ENCODE data around the gene COQ10A. TPM values are rescaled to one million over a fixed set of nuclear protein-coding genes. Genes with fewer than 3 reads are reported as not detected.

The COQ10A gene
- polyA plus RNA-seq, 1 experiment, result 15.6 TPM

DNA sequence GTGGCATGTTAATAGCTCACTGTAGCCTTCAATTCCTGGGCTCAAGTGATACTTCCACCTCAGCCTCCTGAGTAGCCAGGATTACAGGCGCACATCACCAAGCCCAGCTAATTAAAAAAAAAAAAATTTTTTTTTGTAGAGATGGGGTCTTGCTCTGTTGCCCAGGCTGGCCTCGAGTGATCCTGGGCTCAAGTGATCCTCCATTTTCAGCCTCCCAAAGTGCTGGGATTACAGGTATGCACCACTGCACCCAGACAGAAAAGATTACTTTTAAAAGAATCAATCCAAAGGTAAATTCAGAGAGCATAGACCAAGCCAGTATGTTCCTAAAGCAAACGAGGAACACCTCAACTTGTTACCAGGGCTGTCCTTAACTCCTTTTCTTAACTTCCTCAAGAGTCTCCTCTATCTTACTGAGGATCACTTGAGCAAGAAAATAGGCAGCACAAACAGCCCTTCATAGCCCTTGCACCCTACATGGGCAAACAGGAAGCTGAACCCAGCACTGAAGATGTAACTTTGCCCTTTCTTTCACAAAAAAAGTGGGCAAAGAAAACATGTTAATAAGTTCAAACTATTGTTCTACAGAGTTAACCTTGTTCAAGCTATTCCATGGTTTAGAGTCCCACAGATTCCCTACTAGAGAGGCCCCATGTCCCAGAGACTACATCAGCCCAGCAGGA lies 22.1 kb downstream of the COQ10A start:
- ChIA-PET POLR2A (interaction anchor here (0.7 to 1.2 kb wide), 2 partner anchors 10 to 22 kb away, joined by 3 to 6 read pairs; partner anchors contain the start of gene COQ10A), CTCF (interaction anchor here (0.7 to 1.4 kb wide), 3 partner anchors 23 to 96 kb away, joined by 3 read pairs; partner anchors contain the start of gene ANKRD52)
- H3K9me3 ChIP-seq (ENCODE audit: control insufficient read depth, insufficient read depth, low read length), result no peaks in the 10 kb centered on the region

DNA sequence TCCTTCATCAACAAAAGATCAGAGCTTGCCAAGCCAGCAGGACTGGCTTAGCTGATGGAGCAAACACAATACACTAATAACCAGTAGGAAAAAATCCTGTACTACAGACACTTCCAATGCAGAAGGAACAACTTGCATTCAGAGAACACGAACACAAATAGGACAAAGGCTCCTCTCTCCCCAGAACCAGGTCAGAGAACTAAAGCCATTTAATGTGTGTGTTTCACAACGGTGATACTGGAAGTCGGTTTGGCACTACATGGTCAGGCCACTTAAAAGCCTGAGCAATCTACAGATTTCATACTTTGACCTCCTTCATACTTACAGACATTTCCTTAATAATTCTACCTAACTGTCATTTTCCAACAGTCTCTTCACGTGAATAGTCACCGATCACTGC lies 27.1 kb downstream of the COQ10A start:
- Histone ChIP-seq H3K27me3 (ENCODE audit: control insufficient read depth, insufficient read depth, low read length) (no peaks in the 10 kb centered on the region), H3K4me3 (ENCODE audit: low read depth, low read length) (no peak overlapping the region), H3K9me3 (ENCODE audit: control insufficient read depth, insufficient read depth, low read length) (no peaks in the 10 kb centered on the region), H3K27ac (ENCODE audit: low read depth, low read length) (no peak overlapping the region)
- TF ChIP-seq, protein P1, sequence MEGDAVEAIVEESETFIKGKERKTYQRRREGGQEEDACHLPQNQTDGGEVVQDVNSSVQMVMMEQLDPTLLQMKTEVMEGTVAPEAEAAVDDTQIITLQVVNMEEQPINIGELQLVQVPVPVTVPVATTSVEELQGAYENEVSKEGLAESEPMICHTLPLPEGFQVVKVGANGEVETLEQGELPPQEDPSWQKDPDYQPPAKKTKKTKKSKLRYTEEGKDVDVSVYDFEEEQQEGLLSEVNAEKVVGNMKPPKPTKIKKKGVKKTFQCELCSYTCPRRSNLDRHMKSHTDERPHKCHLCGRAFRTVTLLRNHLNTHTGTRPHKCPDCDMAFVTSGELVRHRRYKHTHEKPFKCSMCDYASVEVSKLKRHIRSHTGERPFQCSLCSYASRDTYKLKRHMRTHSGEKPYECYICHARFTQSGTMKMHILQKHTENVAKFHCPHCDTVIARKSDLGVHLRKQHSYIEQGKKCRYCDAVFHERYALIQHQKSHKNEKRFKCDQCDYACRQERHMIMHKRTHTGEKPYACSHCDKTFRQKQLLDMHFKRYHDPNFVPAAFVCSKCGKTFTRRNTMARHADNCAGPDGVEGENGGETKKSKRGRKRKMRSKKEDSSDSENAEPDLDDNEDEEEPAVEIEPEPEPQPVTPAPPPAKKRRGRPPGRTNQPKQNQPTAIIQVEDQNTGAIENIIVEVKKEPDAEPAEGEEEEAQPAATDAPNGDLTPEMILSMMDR (IDR thresholded peaks at IDR 0.05; ENCODE audit: low read depth, low read length), result no peak
- CTCF ChIA-PET, result interaction anchor here (1.2 kb wide), 1 partner anchor 170 kb away, joined by 3 read pairs; no protein-coding TSS in a partner anchor
- POLR2A ChIA-PET, result interaction anchor here (0.7 kb wide), 1 partner anchor 319 kb away, joined by 14 read pairs; no protein-coding TSS in a partner anchor
- no peak for DNase-seq (ENCODE audit: low read depth, low spot score)

More for the DNA sequence above, 22.1 kb downstream of the COQ10A start:
- Histone ChIP-seq H3K4me3 (ENCODE audit: low read depth, low read length) (no peak overlapping the region), H3K27ac (ENCODE audit: low read depth, low read length) (no peak overlapping the region), H3K27me3 (ENCODE audit: control insufficient read depth, insufficient read depth, low read length) (no peaks in the 10 kb centered on the region)
- TF ChIP-seq, protein P1 (IDR thresholded peaks at IDR 0.05; ENCODE audit: low read depth, low read length), result no peak
- no peak for DNase-seq (ENCODE audit: low read depth, low spot score)

DNA sequence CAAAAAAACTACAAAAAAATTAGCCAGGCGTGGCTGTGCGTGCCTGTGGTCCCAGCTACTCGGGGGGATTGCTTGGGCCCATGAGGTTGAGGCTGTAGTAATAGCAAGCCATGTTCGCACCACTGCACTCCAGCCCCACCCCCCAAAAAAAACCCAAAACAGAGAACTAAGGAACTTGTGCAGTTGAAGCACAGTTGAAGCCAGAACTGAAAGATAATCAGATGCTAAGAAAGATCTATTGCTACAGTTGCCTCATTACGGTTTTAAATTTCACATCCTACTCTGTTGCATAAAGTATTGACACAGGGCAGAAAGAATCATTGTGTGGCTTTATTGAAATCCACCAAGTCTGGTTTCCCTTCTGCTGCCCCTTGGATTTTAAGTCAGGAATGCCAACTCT lies 29.6 kb downstream of the COQ10A start:
- H3K27ac ChIP-seq (ENCODE audit: low read depth, low read length), result peak overlapping the region; percentile 21
- DNase-seq (ENCODE audit: low read depth, low spot score), result no peak
- H3K4me3 ChIP-seq (ENCODE audit: low read depth, low read length), result no peak overlapping the region
- ChIA-PET CTCF (no interaction called here), POLR2A (no interaction called here)
- no peaks in the 10 kb centered on the region for H3K27me3 ChIP-seq (ENCODE audit: control insufficient read depth, insufficient read depth, low read length)
- TF ChIP-seq, protein P1 (IDR thresholded peaks at IDR 0.05; ENCODE audit: low read depth, low read length), result no peak
- H3K9me3 ChIP-seq (ENCODE audit: control insufficient read depth, insufficient read depth, low read length), result no peaks in the 10 kb centered on the region

DNA sequence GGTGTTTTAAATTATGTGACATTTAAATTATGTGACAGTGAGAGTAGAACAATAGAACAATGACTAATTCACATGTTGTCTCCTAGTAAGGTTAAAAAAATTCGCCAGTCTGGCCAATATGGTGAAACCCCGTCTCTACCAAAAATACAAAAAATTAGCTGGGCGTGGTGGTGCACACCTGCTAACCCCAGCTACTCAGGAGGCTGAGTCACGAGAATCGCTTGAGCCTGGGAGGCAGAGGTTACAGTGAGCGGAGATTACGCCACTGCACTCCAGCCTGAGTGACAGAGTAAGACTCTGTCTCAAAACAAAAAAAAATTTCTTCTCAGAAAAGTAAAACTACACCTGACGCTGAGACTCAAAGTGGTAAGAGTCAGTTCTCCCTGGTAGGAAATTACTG lies 30.7 kb downstream of the COQ10A start:
- CTCF ChIA-PET, result interaction anchor here (1.4 to 2.1 kb wide), 3 partner anchors 39 to 167 kb away, joined by 3 to 9 read pairs (median 5); partner anchors contain the start of genes ANKRD52 and SMARCC2
- Histone ChIP-seq H3K27me3 (ENCODE audit: control insufficient read depth, insufficient read depth, low read length) (no peaks in the 10 kb centered on the region), H3K9me3 (ENCODE audit: control insufficient read depth, insufficient read depth, low read length) (no peaks in the 10 kb centered on the region), H3K27ac (ENCODE audit: low read depth, low read length) (no peak overlapping the region), H3K4me3 (ENCODE audit: low read depth, low read length) (no peak overlapping the region)
- TF ChIP-seq, protein P1 (IDR thresholded peaks at IDR 0.05; ENCODE audit: low read depth, low read length), result no peak
- no peak for DNase-seq (ENCODE audit: low read depth, low spot score)
- POLR2A ChIA-PET, result no interaction called here

DNA sequence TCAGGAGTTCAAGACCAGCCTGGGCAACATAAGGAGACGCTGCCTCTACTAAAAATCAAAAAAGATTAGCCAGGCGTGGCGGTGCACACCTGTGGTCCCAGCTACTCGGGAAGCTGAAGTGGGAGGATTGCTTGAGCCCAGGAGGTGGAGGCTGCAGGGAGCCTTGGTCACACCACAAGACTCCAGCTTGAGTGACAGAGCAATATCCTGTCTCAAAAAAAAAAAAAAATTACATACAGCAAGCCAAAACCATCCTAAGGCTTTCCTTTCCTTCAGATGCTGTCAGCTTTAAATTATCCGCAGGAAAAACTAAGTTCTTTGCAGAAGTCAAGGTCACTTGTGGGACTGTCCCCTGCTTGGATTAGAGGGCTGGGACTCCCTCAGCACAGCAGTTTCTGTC lies 32.1 kb downstream of the COQ10A start:
- Histone ChIP-seq H3K27ac (ENCODE audit: low read depth, low read length) (no peak overlapping the region), H3K27me3 (ENCODE audit: control insufficient read depth, insufficient read depth, low read length) (no peaks in the 10 kb centered on the region), H3K4me3 (ENCODE audit: low read depth, low read length) (peak overlapping the region; percentile 93), H3K9me3 (ENCODE audit: control insufficient read depth, insufficient read depth, low read length) (no peaks in the 10 kb centered on the region)
- TF ChIP-seq, protein P1 (IDR thresholded peaks at IDR 0.05; ENCODE audit: low read depth, low read length), result no peak
- POLR2A ChIA-PET, result interaction anchor here (0.6 to 2.2 kb wide), 6 partner anchors 9 to 187 kb away, joined by 3 to 6 read pairs (median 4); partner anchors contain the start of genes CNPY2 and STAT2
- CTCF ChIA-PET, result interaction anchor here (1.0 to 2.3 kb wide), 4 partner anchors 10 to 165 kb away, joined by 3 to 9 read pairs (median 5); no protein-coding TSS in a partner anchor
- no peak for DNase-seq (ENCODE audit: low read depth, low spot score)

Measured in AG04450 (cell line).